Transverse colon (tissue), 4 donors: ENCODE measurements around the gene FZD10. TPM values are rescaled to one million over a fixed set of nuclear protein-coding genes. Genes with fewer than 3 reads are reported as not detected.

Experiments
- DNase-seq: peaks from one replicate; pipeline ENCODE4 v3.0.0-alpha.2; 2019
- H3K27ac ChIP-seq, 4 donors: fragments of 200-600 bp; sonication (generic); 2 replicates each; pipeline ENCODE4 v1.5.1; 2016 to 2018; ENCODE audit warnings: inconsistent platforms in 4 of 4
- H3K27me3 ChIP-seq: fragments of 200-600 bp; sonication (generic); 2 replicates; pipeline ENCODE4 v1.5.1; 2017; ENCODE audit warnings: inconsistent platforms
- H3K36me3 ChIP-seq, 4 donors: fragments of 200-600 bp; sonication (generic); 2 replicates each; pipeline ENCODE4 v1.5.1; 2017 to 2019; ENCODE audit warnings: inconsistent platforms in 4 of 4
- H3K4me1 ChIP-seq, 4 donors: fragments of 200-600 bp; sonication (generic); 2 replicates each; pipeline ENCODE4 v1.5.1; 2017 to 2020; ENCODE audit warnings: inconsistent platforms in 4 of 4
- H3K4me3 ChIP-seq, 4 donors: fragments of 200-600 bp; sonication (generic); 1 replicate in 1 of 4; 2 replicates in 3 of 4; pipeline versions ENCODE4 v1.5.1 to v1.6.1; 2017 to 2019; ENCODE audit warnings: inconsistent platforms in 4 of 4
- H3K9me3 ChIP-seq, 2 donors: fragments of 200-600 bp; sonication (generic); 2 replicates each; pipeline ENCODE4 v1.5.1; 2017 to 2019; ENCODE audit warnings: inconsistent platforms in 2 of 2
- CTCF ChIP-seq, 5 experiments: fragments of 200-600 bp in 3 of 5; fragments of 450-650 bp in 2 of 5; sonication (generic) in 3 of 5; IDR thresholded peaks; 1 replicate in 2 of 5; 2 replicates in 3 of 5; pipeline ENCODE4 v1.5.1; 2016 to 2017; ENCODE audit warnings: antibody characterized with exemption in 5 of 5, inconsistent platforms in 3 of 5, mild to moderate bottlenecking in 2 of 5, moderate library complexity in 1 of 5
- EP300 ChIP-seq: sonication (generic); formaldehyde crosslinking; IDR thresholded peaks from one replicate; pipeline ENCODE4 v1.6.1; 2017; ENCODE audit warnings: antibody characterized with exemption, low read depth
- POLR2A ChIP-seq: fragments of 450-650 bp; IDR thresholded peaks from one replicate; pipeline ENCODE4 v1.6.1; 2016; ENCODE audit warnings: antibody characterized with exemption, mild to moderate bottlenecking, moderate library complexity
- POLR2AphosphoS5 ChIP-seq, 3 donors: sonication (generic); formaldehyde crosslinking; IDR thresholded peaks; one replicate each; pipeline ENCODE4 v1.6.1; 2016; ENCODE audit warnings: antibody characterized with exemption in 3 of 3
- WGBS, 2 donors: methylation state at CpG; one replicate each; pipeline ENCODE4 v1.1.5; 2018; ENCODE audit warnings: low coverage in 1 of 2; 5-methylcytosine and 5-hydroxymethylcytosine counted together
- in situ Hi-C, 4 donors: fragments of 200-750 bp; cut with MboI; loops; one replicate each; pipeline versions ENCODE4 v1.15.0 to v1.15.1; 2017; ENCODE audit warnings: low sequenced_read_pairs in 3 of 4, low pct_ligation_motif_present in 1 of 4, low pct_unique_long_range_greater_than_20kb in 1 of 4
- intact Hi-C: fragments of 100-400 bp; cut with DNase I; formaldehyde crosslinking; loops from one replicate; pipeline ENCODE4 v1.15.1; 2023; ENCODE audit warnings: low total_unique reads
- total RNA-seq, 4 donors: library from RNA; depleted of rRNA; stranded (reverse); fragments of >200 nt; gene quantifications; one replicate each; pipeline ENCODE4 v1.1.0, GENCODE V29; 2016

Gene FZD10
- total RNA-seq, 4 donors from 2014 or later: 0.32 to 0.68 TPM; not detected in 2

- Histone ChIP-seq H3K36me3 (no peaks in the 10 kb centered on the region), H3K27me3 (no peaks in the 10 kb centered on the region), H3K27ac (no peak overlapping the region), H3K4me1 (no peaks in the 10 kb centered on the region), H3K4me3 (no peak overlapping the region), H3K9me3 (no peaks in the 10 kb centered on the region)
- in situ Hi-C loops: no loop called here
- intact Hi-C loops: loop anchor here (1.0 kb wide), 1 partner anchor 17 kb away; no protein-coding TSS in a partner anchor
- WGBS, 2 donors: 78 to 80% methylated on average over 1 to 15 of the region's 15 CpGs
- TF ChIP-seq EP300 (no peak), POLR2AphosphoS5 (IDR thresholded peaks at IDR 0.05) (no peak), POLR2A (no peak), CTCF (IDR thresholded peaks at IDR 0.05) (no peak)
- no peak for DNase-seq
These were observed 37.5 kb upstream of the FZD10 start for GRCh38 chr12:130124605-130125244.

GRCh38 chr12:130126023-130126432, 36.2 kb upstream of the FZD10 start:
- no peaks in the 10 kb centered on the region for H3K4me1 ChIP-seq
- no peak overlapping the region for H3K4me3 ChIP-seq
- H3K9me3 ChIP-seq: no peaks in the 10 kb centered on the region
- in situ Hi-C loops (no loop called here), intact Hi-C loops (no loop called here)
- H3K27ac ChIP-seq: no peak overlapping the region
- DNase-seq: no peak
- H3K27me3 ChIP-seq: no peaks in the 10 kb centered on the region
- TF ChIP-seq POLR2A: no peak
- no peak for TF ChIP-seq CTCF (IDR thresholded peaks at IDR 0.05)
- H3K36me3 ChIP-seq: no peaks in the 10 kb centered on the region
- WGBS, 2 donors: 60% methylated on average over 13 of the region's 13 CpGs; no CpG with 5 or more reads in 1 of the 2 donors

GRCh38 chr12:130127532-130127911, 34.7 kb upstream of the FZD10 start:
- no peak for DNase-seq
- in situ Hi-C loops: no loop called here
- Histone ChIP-seq H3K4me3 (no peak overlapping the region), H3K27me3 (no peaks in the 10 kb centered on the region), H3K36me3 (no peaks in the 10 kb centered on the region), H3K27ac (peak overlapping the region in 1 of 4 donors; percentile 11), H3K4me1 (no peaks in the 10 kb centered on the region), H3K9me3 (no peaks in the 10 kb centered on the region)
- WGBS, 2 donors: 33 to 67% methylated on average over 1 to 3 of the region's 3 CpGs
- intact Hi-C loops: no loop called here
- TF ChIP-seq POLR2A (no peak), POLR2AphosphoS5 (IDR thresholded peaks at IDR 0.05) (no peak)

- WGBS, 2 donors: 63 to 80% methylated on average over 1 to 21 of the region's 21 CpGs
- intact Hi-C loops: no loop called here
- DNase-seq: no peak
- Histone ChIP-seq H3K9me3 (no peaks in the 10 kb centered on the region), H3K4me3 (no peak overlapping the region), H3K27ac (peak overlapping the region; percentile 5 to 55 (median 18)), H3K4me1 (no peaks in the 10 kb centered on the region), H3K36me3 (no peaks in the 10 kb centered on the region), H3K27me3 (no peaks in the 10 kb centered on the region)
- in situ Hi-C loops: no loop called here
- TF ChIP-seq POLR2A: no peak
- no peak for TF ChIP-seq EP300
- no peak for TF ChIP-seq POLR2AphosphoS5 (IDR thresholded peaks at IDR 0.05)
- no peak for TF ChIP-seq CTCF (IDR thresholded peaks at IDR 0.05)
These were observed 34.1 kb upstream of the FZD10 start for GRCh38 chr12:130127912-130128789.
